Measurements from ENCODE around the gene PPP1R10.

PPP1R10 gene

GRCh38 chr6:30618270-30618797 lies 1.3 kb upstream of the PPP1R10 start:
- H3K4me3 ChIP-seq (ENCODE audit: low read length), result peak overlapping the region; percentile 83
- H3K9me2 ChIP-seq (replicated peaks; ENCODE audit: control insufficient read depth, low read length), result no peaks in the 10 kb centered on the region
- peaks cover 80% of the 10 kb centered on the region for H3K36me3 ChIP-seq (ENCODE audit: control insufficient read depth, low read length)
- TF ChIP-seq, protein P1, sequence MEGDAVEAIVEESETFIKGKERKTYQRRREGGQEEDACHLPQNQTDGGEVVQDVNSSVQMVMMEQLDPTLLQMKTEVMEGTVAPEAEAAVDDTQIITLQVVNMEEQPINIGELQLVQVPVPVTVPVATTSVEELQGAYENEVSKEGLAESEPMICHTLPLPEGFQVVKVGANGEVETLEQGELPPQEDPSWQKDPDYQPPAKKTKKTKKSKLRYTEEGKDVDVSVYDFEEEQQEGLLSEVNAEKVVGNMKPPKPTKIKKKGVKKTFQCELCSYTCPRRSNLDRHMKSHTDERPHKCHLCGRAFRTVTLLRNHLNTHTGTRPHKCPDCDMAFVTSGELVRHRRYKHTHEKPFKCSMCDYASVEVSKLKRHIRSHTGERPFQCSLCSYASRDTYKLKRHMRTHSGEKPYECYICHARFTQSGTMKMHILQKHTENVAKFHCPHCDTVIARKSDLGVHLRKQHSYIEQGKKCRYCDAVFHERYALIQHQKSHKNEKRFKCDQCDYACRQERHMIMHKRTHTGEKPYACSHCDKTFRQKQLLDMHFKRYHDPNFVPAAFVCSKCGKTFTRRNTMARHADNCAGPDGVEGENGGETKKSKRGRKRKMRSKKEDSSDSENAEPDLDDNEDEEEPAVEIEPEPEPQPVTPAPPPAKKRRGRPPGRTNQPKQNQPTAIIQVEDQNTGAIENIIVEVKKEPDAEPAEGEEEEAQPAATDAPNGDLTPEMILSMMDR (IDR thresholded peaks at IDR 0.05; ENCODE audit: low read depth, low read length, poor library complexity, severe bottlenecking), result no peak
- TF ChIP-seq EZH2phosphoT487 (IDR thresholded peaks at IDR 0.05; ENCODE audit: borderline replicate concordance, low read length), result no peak
- H3K4me1 ChIP-seq (ENCODE audit: control insufficient read depth, low read length), result peaks cover 27% of the 10 kb centered on the region
- peak overlapping the region; percentile 91 for H3K4me2 ChIP-seq (ENCODE audit: low read length)
- peaks cover 27% of the 10 kb centered on the region for H3F3A ChIP-seq (ENCODE audit: control insufficient read depth, insufficient read depth)
- H3K9me3 ChIP-seq (ENCODE audit: control insufficient read depth, insufficient read depth, low read length), result no peaks in the 10 kb centered on the region
- peaks cover 23% of the 10 kb centered on the region for H4K20me1 ChIP-seq (ENCODE audit: control insufficient read depth, insufficient read depth, low read depth, low read length)
- H3K27ac ChIP-seq (ENCODE audit: low read depth, low read length), result peak overlapping the region; percentile 89
- no peaks in the 10 kb centered on the region for H3K27me3 ChIP-seq (ENCODE audit: control insufficient read depth, low read length)
- H3K79me2 ChIP-seq (ENCODE audit: control insufficient read depth, low read length), result peaks cover 65% of the 10 kb centered on the region

GRCh38 chr6:30617565-30618269 lies 674 bp upstream of the PPP1R10 start, which contains the start of gene MRPS18B:
Gene MRPS18B (plus strand): TSS chr6:30617840. CDS start chr6:30617866, 26 bp downstream.
- Histone ChIP-seq H3K79me2 (ENCODE audit: control insufficient read depth, low read length) (peaks cover 71% of the 10 kb centered on the region), H3K9me3 (ENCODE audit: control insufficient read depth, insufficient read depth, low read length) (no peaks in the 10 kb centered on the region), H3K27me3 (ENCODE audit: control insufficient read depth, low read length) (no peaks in the 10 kb centered on the region), H3K9me2 (replicated peaks; ENCODE audit: control insufficient read depth, low read length) (no peaks in the 10 kb centered on the region), H4K20me1 (ENCODE audit: control insufficient read depth, insufficient read depth, low read depth, low read length) (peaks cover 23% of the 10 kb centered on the region), H3K4me2 (ENCODE audit: low read length) (peak within 1 kb of the TSS; percentile 96), H3K4me1 (ENCODE audit: control insufficient read depth, low read length) (peaks cover 33% of the 10 kb centered on the region), H3K4me3 (ENCODE audit: low read length) (peak within 1 kb of the TSS; percentile 83), H3K27ac (ENCODE audit: low read depth, low read length) (peak within 1 kb of the TSS; percentile 89), H3F3A (ENCODE audit: control insufficient read depth, insufficient read depth) (peaks cover 30% of the 10 kb centered on the region), H3K36me3 (ENCODE audit: control insufficient read depth, low read length) (peaks cover 80% of the 10 kb centered on the region)
- no peak for TF ChIP-seq EZH2phosphoT487 (IDR thresholded peaks at IDR 0.05; ENCODE audit: borderline replicate concordance, low read length)
- TF ChIP-seq, protein P1 (IDR thresholded peaks at IDR 0.05; ENCODE audit: low read depth, low read length, poor library complexity, severe bottlenecking), result no peak

- Histone ChIP-seq H3F3A (ENCODE audit: control insufficient read depth, insufficient read depth) (peaks cover 36% of the 10 kb centered on the region), H3K4me2 (ENCODE audit: low read length) (peak overlapping the region; percentile 96), H3K4me1 (ENCODE audit: control insufficient read depth, low read length) (peaks cover 41% of the 10 kb centered on the region), H4K20me1 (ENCODE audit: control insufficient read depth, insufficient read depth, low read depth, low read length) (peaks cover 26% of the 10 kb centered on the region), H3K9me3 (ENCODE audit: control insufficient read depth, insufficient read depth, low read length) (no peaks in the 10 kb centered on the region), H3K36me3 (ENCODE audit: control insufficient read depth, low read length) (peaks cover 81% of the 10 kb centered on the region), H3K27ac (ENCODE audit: low read depth, low read length) (peak overlapping the region; percentile 89), H3K27me3 (ENCODE audit: control insufficient read depth, low read length) (no peaks in the 10 kb centered on the region), H3K4me3 (ENCODE audit: low read length) (peak overlapping the region; percentile 83), H3K9me2 (replicated peaks; ENCODE audit: control insufficient read depth, low read length) (no peaks in the 10 kb centered on the region), H3K79me2 (ENCODE audit: control insufficient read depth, low read length) (peaks cover 84% of the 10 kb centered on the region)
- TF ChIP-seq, protein P1 (IDR thresholded peaks at IDR 0.05; ENCODE audit: low read depth, low read length, poor library complexity, severe bottlenecking), result no peak
- TF ChIP-seq EZH2phosphoT487 (IDR thresholded peaks at IDR 0.05; ENCODE audit: borderline replicate concordance, low read length), result no peak
Measured at GRCh38 chr6:30615958-30616810, 859 bp downstream of the PPP1R10 start.

Measured in DOHH2 (cell line).